MCF 10A (cell line): ENCODE data around the gene SUGCT. TPM values are rescaled to one million over a fixed set of nuclear protein-coding genes. Genes with fewer than 3 reads are reported as not detected.
A peak's percentile ranks its signal among the peaks of the same experiment; 100 is the strongest.

ENCODE experiments used
- BruUV-seq: library from RNA; stranded (reverse); fragments of 400-500 nt; replicated peaks from 2 replicates; lab custom pipeline; 2021; lab: Mats Ljungman, UMichigan
- CTCF ChIA-PET: fragments of 300-600 bp; sonication (Branson Sonifier 250); formaldehyde crosslinking; extraction: SDS; loops from one replicate; lab custom pipeline; 2021; ENCODE audit warnings: antibody characterized with exemption, inconsistent platforms; lab: Yijun Ruan, JAX
- POLR2A ChIA-PET: fragments of 300-600, 350-650 bp; sonication (Branson Sonifier 250); formaldehyde crosslinking; extraction: SDS; loops from one replicate; lab custom pipeline; 2020; ENCODE audit warnings: antibody characterized with exemption, inconsistent platforms; lab: Yijun Ruan, JAX
- DNase-seq: peaks from one replicate; pipeline ENCODE4 v3.0.0-alpha.2; 2018; ENCODE audit not compliant: unreplicated experiment
- H3K27ac Mint-ChIP-seq: one replicate; pipeline ENCODE4 v1.8.0; 2022; ENCODE audit warnings: mild to moderate bottlenecking, low read depth, mixed read lengths; ENCODE audit not compliant: unreplicated experiment
- H3K27me3 Mint-ChIP-seq: one replicate; pipeline ENCODE4 v1.8.0; 2022; ENCODE audit warnings: mixed read lengths; ENCODE audit not compliant: insufficient read depth, unreplicated experiment
- H3K36me3 Mint-ChIP-seq: one replicate; pipeline ENCODE4 v1.8.0; 2022; ENCODE audit warnings: mild to moderate bottlenecking, moderate library complexity, mixed read lengths; ENCODE audit not compliant: insufficient read depth, unreplicated experiment
- H3K4me1 Mint-ChIP-seq: one replicate; pipeline ENCODE4 v1.8.0; 2022; ENCODE audit warnings: mixed read lengths; ENCODE audit not compliant: insufficient read depth, unreplicated experiment
- H3K4me3 Mint-ChIP-seq: one replicate; pipeline ENCODE4 v1.8.0; 2022; ENCODE audit warnings: mild to moderate bottlenecking, moderate library complexity, mixed read lengths; ENCODE audit not compliant: unreplicated experiment
- H3K9me3 Mint-ChIP-seq: one replicate; pipeline ENCODE4 v1.8.0; 2022; ENCODE audit warnings: mixed read lengths; ENCODE audit not compliant: unreplicated experiment
- intact Hi-C: fragments of 100-400 bp; cut with micrococcal nuclease; formaldehyde crosslinking; loops from 2 replicates; pipeline ENCODE4 v1.14.1; 2022
- total RNA-seq: library from RNA; stranded (reverse); gene quantifications from 2 replicates; pipeline ENCODE4 v1.2.3, GENCODE V29; 2022
- TF ChIP-seq, protein P1 (sequence below): fragments of 200-600 bp; IDR thresholded peaks from one replicate; pipeline ENCODE4 v1.8.0; 2022; ENCODE audit warnings: antibody characterized with exemption, mild to moderate bottlenecking; ENCODE audit not compliant: unreplicated experiment

SUGCT gene
- total RNA-seq, 1 experiment from 2014 or later: 25.4 TPM

DNA sequence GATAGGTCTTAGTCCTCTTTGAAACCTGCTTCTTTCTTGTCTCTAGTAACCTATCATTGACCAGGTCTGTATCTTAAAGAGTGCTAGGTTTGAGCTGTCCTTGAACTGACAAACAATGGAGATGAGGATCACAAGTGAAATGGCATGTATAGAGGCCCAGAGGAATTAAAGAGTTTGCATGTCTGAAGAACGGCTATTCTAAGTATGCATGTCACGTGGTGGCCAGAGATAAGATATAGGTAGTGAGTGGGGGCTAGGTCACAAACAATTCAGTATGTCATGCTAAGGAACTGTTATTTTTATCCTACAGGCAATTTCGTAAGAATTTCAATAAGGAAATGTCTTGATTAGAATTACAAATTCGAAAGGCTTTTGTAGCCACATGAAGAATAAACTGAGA is 95.3 kb downstream of the SUGCT start:
- Mint-ChIP-seq H3K4me3 (no peak overlapping the region), H3K9me3 (no peaks in the 10 kb centered on the region), H3K36me3 (no peaks in the 10 kb centered on the region), H3K4me1 (peaks cover 10% of the 10 kb centered on the region), H3K27ac (no peak overlapping the region), H3K27me3 (no peaks in the 10 kb centered on the region)
- ChIA-PET CTCF (interaction anchor here (0.7 to 4.5 kb wide), 4 partner anchors 100 to 1481 kb away, joined by 3 to 29 read pairs (median 14); no protein-coding TSS in a partner anchor), POLR2A (no interaction called here)
- TF ChIP-seq, protein P1, sequence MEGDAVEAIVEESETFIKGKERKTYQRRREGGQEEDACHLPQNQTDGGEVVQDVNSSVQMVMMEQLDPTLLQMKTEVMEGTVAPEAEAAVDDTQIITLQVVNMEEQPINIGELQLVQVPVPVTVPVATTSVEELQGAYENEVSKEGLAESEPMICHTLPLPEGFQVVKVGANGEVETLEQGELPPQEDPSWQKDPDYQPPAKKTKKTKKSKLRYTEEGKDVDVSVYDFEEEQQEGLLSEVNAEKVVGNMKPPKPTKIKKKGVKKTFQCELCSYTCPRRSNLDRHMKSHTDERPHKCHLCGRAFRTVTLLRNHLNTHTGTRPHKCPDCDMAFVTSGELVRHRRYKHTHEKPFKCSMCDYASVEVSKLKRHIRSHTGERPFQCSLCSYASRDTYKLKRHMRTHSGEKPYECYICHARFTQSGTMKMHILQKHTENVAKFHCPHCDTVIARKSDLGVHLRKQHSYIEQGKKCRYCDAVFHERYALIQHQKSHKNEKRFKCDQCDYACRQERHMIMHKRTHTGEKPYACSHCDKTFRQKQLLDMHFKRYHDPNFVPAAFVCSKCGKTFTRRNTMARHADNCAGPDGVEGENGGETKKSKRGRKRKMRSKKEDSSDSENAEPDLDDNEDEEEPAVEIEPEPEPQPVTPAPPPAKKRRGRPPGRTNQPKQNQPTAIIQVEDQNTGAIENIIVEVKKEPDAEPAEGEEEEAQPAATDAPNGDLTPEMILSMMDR: no peak
- DNase-seq: no peak
- BruUV-seq: no TSS peak
- intact Hi-C loops: loop anchor here (10.0 kb wide), 1 partner anchor 535 kb away; no protein-coding TSS in a partner anchor

DNA sequence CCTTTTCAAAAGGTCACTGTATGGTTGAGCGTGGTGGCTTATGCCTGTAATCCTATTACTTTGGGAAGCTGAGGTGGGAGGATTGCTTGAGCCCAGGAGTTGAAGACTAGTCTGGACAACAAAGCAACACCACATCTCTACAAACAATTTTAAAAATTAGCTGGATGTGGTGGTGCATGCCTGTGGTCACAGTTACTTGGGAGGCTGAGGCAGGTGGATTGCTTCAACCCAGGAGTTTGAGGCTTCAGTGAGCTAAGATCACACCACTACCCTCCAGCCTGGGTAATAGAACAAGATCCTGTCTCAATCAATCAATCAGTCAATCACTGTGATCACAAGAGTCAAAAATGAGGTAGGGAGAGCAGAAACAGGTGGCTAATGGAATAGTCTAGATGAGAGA is 97.0 kb downstream of the SUGCT start:
- H3K4me3 Mint-ChIP-seq: no peak overlapping the region
- BruUV-seq: no TSS peak
- TF ChIP-seq, protein P1: no peak
- H3K36me3 Mint-ChIP-seq: no peaks in the 10 kb centered on the region
- POLR2A ChIA-PET: interaction anchor here (0.7 kb wide), 2 partner anchors 1421 to 1474 kb away, joined by 3 read pairs; no protein-coding TSS in a partner anchor
- intact Hi-C loops: loop anchor here (1.0 to 10.0 kb wide), 4 partner anchors 97 to 1501 kb away; no protein-coding TSS in a partner anchor
- H3K9me3 Mint-ChIP-seq: no peaks in the 10 kb centered on the region
- peaks cover 10% of the 10 kb centered on the region for H3K4me1 Mint-ChIP-seq
- no peaks in the 10 kb centered on the region for H3K27me3 Mint-ChIP-seq
- CTCF ChIA-PET: interaction anchor here (0.5 to 4.5 kb wide), 40 partner anchors 8 to 1709 kb away, joined by 3 to 60 read pairs (median 4); partner anchors contain the start of gene INHBA
- no peak for DNase-seq
- H3K27ac Mint-ChIP-seq: peak overlapping the region; percentile 50

DNA sequence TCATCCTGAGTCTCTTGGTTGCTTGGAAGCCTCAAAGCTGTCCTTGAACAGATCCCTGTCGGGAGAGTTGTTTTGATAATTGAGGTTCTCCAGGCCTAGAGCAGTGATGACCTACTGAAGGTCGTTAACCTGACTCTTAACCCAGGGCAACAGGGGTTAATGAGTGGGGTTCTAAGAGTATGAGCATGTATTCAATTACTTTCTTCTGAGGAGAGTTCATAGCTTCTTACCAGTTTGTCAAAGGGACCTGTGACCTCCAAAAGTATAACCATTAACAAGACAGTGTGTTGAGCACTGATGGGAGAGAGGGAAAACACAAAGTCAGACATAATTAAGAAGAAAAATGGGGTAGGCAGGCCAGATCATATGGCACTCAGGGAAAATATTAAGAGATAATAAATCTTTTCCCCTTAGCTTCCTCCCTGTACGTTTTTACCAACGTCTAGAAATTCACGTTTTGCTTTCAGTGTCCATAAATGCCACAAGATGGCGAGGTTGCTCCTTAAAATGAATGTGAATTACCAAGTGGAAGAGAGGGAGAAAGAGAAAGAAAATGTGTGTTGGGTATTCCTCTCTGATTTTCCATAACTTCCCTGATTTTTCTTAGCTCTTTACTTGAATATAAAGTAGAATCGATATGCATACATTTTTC is 97.6 kb downstream of the SUGCT start:
- ChIA-PET POLR2A (no interaction called here), CTCF (interaction anchor here (0.5 to 4.5 kb wide), 51 partner anchors 8 to 1708 kb away, joined by 3 to 60 read pairs (median 4); partner anchors contain the start of gene INHBA)
- peak; percentile 69 for DNase-seq
- no peaks in the 10 kb centered on the region for H3K27me3 Mint-ChIP-seq
- TF ChIP-seq, protein P1: peak; percentile 65
- H3K27ac Mint-ChIP-seq: peak overlapping the region; percentile 50
- no peak overlapping the region for H3K4me3 Mint-ChIP-seq
- no peaks in the 10 kb centered on the region for H3K9me3 Mint-ChIP-seq
- intact Hi-C loops: loop anchor here (1.0 to 10.0 kb wide), 4 partner anchors 96 to 1500 kb away; no protein-coding TSS in a partner anchor
- no TSS peak for BruUV-seq
- peaks cover 10% of the 10 kb centered on the region for H3K4me1 Mint-ChIP-seq
- no peaks in the 10 kb centered on the region for H3K36me3 Mint-ChIP-seq

DNA sequence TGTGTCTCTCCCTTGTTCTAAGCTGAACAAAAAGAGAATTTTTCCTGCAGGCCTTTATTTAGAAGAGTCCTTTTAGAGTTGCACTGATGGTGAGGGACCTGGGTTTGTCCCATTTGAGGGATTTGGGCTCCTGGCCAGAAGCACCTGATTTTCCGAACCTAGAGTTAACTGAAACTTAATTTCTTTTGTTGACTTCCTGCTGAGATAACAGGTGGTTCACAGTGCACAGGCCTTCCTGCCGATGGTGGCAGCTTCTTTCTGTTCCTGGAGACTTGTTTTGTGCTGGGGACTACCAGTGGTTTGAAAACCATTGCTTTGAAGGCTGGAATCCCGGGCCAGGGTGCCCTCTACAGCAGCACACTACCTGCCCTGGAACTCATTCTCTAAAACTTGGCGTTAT is 99.2 kb downstream of the SUGCT start:
- Mint-ChIP-seq H3K27ac (no peak overlapping the region), H3K36me3 (no peaks in the 10 kb centered on the region), H3K4me3 (no peak overlapping the region), H3K9me3 (no peaks in the 10 kb centered on the region), H3K27me3 (no peaks in the 10 kb centered on the region), H3K4me1 (peaks cover 10% of the 10 kb centered on the region)
- BruUV-seq: no TSS peak
- DNase-seq: no peak
- ChIA-PET POLR2A (interaction anchor here (0.7 to 1.8 kb wide), 4 partner anchors 100 to 1471 kb away, joined by 3 to 8 read pairs (median 4); partner anchors contain the start of genes MPLKIP and SUGCT), CTCF (interaction anchor here (0.6 to 4.5 kb wide), 9 partner anchors 20 to 1498 kb away, joined by 3 to 60 read pairs (median 4); partner anchors contain the start of gene INHBA)
- TF ChIP-seq, protein P1: no peak
- intact Hi-C loops: loop anchor here (10.0 kb wide), 1 partner anchor 531 kb away; no protein-coding TSS in a partner anchor
